Jurkat, Clone E6-1 (cell line): ENCODE data around the gene TRAF6.

Experiments used
- DNase-seq: peaks from one replicate; pipeline ENCODE4 v3.0.0-alpha.2; 2011; ENCODE audit warnings: low read depth, low spot score
- H3K4me3 ChIP-seq: 2 replicates; pipeline ENCODE4 v1.5.1; 2011; ENCODE audit warnings: mild to moderate bottlenecking, low read length, control low read depth, moderate library complexity

TRAF6 gene

DNA sequence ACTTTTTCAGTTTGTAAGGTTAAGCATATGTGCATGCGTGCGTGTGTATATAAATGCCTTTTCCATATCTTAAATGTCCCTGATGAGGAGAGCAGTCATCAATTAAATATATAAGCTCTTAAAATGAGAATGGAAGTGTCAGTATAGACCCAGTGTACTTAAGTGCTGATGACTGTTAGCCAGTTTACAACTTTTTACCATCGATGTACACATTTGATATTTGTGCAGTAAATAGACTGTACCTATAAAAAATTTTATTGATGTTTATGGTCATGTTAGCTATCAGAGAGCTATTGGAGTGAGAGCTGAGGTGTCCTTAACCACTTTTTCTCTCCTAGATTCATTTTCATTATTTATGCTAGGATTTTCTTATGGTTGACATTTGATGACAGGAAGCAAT lies 45.4 kb downstream of the TRAF6 start:
- no peak for DNase-seq
- H3K4me3 ChIP-seq: no peak overlapping the region

DNA sequence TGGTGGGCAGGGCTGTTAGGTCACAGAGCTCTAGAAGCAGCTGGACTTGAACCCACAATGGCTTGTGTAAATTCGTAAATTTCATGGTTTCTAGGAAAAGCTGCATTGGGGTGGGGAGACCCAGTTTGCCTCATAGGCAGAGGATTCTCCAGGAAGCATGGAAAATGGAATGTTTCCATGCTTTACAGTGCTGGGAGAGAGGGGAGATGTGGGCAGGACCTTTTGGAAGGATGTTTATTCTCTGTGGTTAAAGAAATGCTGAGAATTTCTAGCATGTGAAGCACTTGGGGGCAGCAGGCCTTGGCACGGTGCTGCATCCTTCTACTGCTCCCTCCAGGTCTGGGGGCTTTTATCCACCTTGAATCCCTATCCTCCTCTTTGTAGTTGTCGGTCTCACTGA lies 46.3 kb downstream of the TRAF6 start:
- H3K4me3 ChIP-seq: no peak overlapping the region
- DNase-seq: no peak

DNA sequence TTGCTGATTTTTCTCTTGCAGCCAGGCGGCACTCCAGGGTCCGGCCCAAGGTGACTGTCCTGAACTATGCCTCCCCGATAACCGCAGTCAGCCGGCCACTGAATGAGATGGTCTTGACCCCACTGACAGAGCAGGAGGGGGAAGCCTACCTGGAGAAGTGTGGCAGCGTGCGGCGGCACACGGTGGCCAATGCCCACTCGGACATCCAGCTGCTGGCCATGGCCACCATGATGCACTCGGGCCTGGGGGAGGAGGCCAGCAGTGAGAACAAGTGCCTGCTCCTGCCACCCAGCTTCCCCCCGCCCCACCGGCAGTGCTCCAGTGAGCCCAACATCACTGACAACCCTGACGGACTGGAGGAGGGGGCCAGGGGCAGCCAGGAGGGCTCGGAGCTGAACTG lies 47.8 kb downstream of the TRAF6 start:
- no peak overlapping the region for H3K4me3 ChIP-seq
- DNase-seq: no peak

DNA sequence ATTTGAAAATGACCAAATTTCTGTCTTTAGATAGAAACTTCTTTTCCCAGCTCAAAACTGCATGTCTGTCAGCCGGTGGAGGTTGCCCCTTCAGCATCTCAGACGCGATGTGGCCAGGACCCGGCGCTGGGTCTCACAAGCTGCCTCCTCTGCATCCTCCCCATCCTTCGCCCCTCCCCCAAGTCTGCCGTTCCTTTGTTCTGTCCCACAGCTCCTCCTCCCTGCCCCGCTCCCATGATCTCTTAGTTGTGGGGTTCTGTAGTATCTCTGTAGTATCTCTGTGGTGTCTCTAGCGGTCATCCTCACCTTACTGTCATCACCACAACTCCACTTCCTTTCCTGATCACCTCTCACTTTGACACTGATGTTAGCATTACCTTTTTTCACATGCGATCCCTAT lies 49.9 kb downstream of the TRAF6 start:
- no peak overlapping the region for H3K4me3 ChIP-seq
- peak; percentile 78 for DNase-seq

DNA sequence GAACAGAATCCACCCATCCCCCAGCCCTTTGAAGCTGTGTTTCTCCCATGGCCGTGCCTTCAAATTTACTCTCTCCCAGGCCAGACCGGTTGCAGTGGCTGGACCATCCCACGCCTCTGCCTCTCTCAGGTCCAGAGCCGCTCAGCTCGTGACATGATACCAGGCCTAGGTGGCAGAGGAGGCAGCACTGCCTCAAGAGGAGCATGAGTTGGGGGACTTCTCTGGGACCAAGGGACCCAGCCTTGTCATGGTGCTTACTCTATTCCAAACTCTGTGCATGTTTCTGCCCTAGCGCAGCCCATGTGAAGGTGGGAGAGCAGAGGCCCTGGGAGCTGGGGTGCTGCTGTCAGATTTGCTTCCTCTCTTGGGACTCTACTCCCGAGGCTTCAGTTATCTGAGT lies 51.0 kb downstream of the TRAF6 start:
- no peak for DNase-seq
- no peak overlapping the region for H3K4me3 ChIP-seq

DNA sequence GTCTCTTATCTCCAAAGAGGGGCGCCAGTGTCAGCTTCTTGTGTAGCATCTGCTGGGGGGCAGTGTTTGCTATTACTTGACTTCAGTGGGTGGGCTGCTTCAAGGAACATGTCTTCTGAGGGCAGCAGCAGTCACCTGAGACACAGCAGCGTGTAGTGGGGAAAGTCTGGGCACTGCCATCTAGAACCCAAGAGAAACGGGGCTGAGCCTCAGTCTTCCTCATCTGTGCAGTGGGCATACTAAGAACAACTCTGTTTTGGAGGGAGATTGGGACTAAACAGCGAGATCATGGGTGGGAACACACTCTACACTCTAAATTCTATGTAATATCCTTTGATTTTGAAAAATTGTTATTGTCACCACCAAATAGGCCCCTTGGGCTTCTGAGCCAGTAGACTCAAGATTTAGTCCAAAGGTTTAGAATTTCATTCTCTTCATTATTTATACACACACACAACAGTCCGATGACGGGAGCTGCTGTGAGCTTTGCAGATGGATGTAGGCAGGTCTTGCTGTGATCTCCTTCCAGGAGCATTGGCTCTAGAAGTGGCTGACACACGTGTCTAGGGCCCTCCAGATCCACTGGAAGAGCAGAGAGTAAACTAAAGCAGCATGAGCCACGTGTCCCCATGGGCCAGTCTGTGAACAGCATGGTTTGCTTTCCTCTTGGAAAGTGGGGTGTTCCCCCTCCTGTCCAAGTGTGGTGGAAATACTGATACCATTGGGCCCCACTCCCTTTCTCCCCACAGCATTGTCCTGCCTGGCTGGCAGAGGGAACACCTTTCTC lies 51.8 kb downstream of the TRAF6 start:
- DNase-seq: no peak
- H3K4me3 ChIP-seq: no peak overlapping the region

DNA sequence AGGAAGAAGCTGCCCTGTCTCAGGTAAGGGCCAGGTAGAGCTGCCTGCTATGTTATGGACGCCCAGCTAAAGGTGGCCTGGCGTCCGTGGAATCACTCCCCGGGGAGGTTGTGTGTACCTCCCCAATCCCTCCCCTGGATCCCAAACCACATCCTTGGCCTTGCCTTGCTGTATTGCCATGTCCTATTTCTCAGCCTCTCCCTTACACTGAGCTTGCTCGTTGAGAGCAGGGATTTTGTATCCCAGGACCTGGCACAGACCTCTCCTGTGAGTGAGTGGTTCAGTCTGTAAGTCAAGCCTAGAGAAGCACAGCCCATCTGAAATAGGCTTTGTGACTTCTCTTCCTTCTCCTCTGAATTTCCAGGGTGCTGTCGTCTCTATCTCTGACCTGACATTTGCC lies 53.9 kb downstream of the TRAF6 start:
- no peak overlapping the region for H3K4me3 ChIP-seq
- DNase-seq: no peak

DNA sequence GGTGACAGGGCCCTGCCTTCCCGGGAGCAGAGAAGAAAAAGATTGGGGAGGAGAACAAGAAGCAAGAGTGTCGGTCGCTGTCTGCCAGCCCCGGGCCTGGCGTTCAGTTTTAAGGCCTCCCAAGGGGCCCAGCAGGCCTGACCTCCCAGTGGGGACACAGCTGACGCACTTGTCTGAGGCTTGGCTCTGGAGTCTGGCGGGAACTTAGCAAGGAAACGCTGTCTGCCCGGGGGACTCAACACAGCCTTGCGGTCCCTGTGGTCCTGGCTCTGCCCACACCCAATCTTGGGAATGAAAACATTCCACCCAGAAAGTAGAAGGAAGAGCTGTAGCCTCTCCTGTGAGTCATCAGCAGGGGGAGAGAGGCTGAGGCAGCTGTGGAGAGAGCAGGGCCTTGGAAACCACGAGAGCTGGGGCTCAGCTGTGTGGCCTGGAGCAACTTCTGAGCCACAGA lies 54.4 kb downstream of the TRAF6 start:
- DNase-seq: no peak
- H3K4me3 ChIP-seq: no peak overlapping the region

DNA sequence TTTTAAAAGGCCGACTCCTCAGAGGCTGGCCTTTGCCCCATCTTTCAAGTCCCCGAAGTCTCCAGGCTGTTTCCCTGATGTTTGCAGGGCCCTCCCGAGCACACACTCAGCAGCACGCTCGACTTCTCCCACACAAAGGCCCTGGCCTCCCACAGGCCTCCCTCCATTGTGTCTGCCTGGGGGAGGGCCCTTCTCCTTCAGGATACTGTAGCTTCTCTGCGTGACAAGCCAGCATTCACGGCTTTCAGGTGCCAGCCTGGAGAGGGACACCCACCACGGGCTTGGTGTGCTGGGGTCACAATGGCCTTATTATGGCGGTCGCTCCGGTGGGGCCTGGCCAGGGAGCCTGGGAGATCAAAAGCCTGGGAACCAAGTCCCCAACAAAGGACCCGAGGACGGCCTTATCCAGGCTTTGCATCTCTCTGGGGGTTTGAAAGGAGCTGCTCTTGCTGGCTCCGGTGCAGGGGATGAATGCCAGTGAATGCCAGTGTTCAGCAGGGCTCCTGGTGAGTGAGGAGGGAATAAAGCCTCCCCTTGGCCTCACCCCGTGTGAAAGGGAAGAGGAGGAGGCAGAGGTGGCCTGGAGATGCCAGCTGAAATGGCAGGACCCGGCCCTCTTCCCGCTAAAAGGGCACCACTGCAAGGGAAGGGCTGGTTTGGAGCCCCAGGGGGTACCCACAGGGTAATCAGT lies 55.0 kb downstream of the TRAF6 start:
- no peak overlapping the region for H3K4me3 ChIP-seq
- DNase-seq: no peak

DNA sequence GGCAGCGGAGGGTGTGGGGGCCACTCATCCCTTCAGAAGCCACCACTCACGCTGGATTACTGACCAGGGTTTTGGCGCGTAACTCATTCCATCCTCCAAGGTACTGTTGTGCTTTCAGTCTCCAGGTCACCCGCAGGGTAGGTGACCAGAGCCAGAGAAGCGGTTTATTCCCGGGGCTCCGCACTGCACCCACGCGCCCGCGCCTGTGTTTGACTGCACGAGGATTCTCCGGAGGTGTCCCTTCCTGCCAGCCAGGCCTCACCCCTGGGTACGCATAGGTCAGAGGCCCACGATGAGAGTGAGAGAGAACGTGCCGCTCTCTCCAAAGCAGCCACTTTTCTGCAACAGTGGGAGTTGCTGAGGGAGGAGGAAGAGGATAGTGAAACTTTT lies 55.5 kb downstream of the TRAF6 start:
- no peak overlapping the region for H3K4me3 ChIP-seq
- DNase-seq: no peak

DNA sequence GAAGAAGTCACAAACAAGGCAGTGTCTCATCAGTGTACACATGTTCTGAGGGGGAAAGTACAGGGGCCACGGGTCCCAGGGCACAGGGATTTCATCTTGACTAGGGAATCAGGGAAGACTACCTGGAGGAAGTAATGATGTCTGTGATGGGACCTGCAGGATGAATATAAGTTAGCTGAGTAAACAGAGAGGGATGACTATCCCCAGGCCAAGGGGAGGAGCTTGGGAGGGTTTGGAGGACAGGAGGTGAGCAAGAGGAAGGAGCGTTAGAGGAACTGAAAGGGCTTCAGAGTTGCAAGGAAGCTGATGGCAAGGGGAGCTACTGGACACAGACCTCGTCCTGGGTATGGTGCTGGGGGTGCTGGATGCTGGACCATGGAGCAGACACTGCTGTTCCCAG lies 56.4 kb downstream of the TRAF6 start:
- H3K4me3 ChIP-seq: no peak overlapping the region
- DNase-seq: no peak

DNA sequence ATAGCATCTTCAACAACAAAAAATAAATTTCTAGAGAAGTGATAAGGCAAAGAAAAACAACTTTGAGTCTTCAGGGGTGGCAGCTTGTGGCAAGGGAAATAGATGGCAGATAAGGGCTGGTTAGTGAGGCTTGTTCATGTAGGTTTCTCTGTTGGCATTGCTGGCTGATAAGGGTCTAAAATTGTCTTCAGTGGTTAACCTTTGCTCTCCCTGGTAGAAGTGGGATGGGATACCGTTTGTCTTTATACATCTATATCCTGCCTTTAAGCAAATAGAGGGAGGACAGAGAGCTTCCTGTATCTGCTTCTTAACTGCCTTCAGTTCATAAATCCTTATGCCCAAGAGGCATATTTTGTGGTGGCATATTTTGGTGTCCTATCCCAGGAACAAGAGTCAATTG lies 57.1 kb downstream of the TRAF6 start:
- H3K4me3 ChIP-seq: peak overlapping the region; percentile 10
- peak; percentile 97 for DNase-seq

DNA sequence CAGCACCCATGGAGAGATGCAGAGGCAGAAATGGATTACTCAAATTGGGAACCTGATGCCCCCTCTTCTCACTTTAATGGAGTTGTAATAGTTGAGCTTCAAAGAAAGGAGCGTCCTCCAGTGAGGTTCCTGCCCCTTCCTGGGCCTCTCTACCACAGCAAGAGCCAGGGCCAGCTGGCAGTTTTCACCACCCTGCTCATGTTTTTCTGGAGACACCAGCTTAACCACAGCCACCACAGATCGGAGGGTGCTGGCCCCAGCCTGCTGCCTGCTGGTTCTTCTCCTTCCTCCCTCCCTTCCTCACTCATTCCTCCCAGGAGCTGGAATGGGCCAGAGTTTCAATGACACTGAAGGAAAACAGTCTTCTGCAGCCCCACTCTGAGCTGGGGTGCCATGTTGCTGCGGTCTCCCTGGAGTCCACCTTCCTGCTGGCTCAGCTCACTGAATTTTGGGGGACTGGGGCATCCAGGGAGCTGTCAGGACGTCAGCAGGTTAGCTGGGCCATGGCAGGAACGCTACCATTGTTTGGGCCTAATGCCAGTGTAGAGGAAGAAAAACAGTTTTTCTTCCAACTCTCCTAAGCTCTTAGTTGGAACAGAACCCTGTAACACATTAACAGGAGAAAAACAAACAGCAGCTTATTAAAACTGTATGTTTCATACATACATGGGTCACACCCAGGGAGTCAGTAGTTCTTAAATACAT lies 57.7 kb downstream of the TRAF6 start:
- DNase-seq: peak; percentile 87
- H3K4me3 ChIP-seq: peak overlapping the region; percentile 15

DNA sequence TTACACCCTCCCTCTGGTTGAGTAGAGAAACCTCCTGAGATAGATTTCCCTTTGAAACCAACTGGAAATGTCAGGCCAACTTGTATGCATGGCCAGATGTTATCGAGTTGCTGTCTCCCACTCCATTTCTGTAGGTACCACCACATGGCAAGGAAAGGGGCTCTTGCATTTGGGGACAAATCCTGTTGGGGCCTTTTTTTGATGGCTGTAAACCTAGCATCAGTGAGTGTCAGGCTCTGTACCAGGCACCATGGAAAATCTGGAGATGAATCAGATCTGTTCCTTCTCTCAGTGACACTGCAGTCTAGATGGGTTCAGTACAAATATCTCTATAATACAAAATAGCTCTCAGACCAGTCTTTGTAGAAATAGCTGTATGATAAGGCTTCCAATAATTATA lies 58.4 kb downstream of the TRAF6 start:
- H3K4me3 ChIP-seq: no peak overlapping the region
- no peak for DNase-seq

DNA sequence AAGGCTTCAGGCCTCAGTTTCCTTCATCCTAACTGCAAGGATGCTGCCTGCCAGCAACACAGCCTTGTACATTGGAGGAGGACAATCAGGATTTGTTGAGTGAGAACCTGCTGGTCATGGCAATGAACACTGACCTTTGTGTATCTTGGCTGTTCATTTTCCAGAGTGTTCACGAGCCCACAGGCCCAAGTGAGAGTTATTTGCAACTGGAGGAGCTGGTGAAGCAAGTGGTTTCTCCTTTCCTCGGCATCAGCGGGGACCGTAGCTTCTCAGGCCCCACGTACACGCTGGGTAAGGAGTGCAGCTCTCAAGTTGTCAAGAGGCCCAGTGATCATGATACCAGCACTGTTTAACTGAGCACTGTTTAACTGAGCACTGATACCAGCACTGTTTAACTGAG lies 59.0 kb downstream of the TRAF6 start:
- H3K4me3 ChIP-seq: no peak overlapping the region

DNA sequence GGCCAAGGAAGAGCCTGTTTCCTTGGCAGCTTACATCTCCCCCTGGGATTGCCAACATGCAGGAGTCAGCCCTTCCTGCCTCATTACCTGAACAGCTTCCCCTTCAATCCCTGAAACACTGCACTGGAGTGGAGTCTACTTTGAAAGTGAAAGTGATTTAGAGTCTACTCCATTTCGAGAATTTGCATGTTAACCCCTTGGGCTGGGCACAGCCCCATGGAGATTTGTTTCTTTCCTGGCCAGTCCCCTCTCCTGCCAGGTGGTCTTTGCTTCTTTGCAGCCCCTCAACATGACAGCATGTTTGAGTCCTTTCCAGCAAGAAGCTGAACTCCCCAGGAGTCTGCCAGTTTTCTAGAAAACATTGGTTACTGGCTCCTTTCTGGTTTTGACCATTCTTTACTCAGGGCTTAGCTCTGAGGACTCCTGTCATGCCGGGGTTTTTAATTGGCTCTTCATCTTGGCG lies 59.9 kb downstream of the TRAF6 start:
- no peak overlapping the region for H3K4me3 ChIP-seq
- DNase-seq: no peak

More for the DNA sequence above, 59.0 kb downstream of the TRAF6 start:
- no peak for DNase-seq

DNA sequence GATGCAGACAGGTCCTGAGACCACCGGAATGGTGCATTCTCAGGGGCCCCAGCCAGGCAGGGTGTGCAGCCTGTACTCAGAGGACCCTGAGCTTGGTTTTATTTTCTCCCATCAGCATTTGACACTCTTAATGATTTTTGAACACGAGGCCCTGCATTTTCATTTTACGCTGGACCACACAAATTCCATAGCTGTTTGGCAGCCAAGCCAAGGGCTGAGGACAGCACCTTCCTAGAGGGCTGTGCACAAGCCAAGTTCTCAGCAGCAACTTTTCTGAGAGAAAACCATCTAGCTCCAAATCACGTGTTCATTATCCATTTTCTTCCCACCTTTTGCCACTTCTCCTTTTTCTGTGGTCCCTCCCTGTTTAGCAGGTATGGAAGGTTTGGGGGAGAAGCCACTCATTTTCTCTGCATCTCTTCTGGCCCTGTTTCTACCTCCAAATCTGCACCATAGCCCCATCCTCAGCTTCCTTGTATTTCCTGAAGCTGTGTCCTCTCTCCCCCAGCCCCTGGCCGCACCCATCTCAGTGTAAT lies 60.4 kb downstream of the TRAF6 start:
- H3K4me3 ChIP-seq: no peak overlapping the region
- no peak for DNase-seq

DNA sequence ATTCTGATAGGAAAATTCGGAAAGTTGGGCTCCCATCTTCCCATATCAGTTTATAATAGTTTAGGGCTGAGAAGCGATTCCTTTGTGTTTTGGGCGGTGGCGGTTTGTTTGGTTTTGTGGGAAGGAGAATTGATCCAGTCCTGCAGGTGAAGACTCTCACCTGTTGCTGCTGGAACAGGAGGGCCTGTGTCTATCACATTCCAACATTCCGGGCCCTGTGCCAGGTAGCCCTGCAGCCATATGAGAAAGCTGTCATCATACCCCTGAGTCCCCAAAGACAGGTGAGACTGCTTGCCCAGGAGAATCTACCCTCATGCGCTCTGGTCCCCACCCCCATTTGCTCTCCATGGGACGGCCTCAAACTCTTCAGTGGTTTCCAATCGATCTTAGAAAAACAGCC lies 62.1 kb downstream of the TRAF6 start:
- H3K4me3 ChIP-seq: no peak overlapping the region
- no peak for DNase-seq

DNA sequence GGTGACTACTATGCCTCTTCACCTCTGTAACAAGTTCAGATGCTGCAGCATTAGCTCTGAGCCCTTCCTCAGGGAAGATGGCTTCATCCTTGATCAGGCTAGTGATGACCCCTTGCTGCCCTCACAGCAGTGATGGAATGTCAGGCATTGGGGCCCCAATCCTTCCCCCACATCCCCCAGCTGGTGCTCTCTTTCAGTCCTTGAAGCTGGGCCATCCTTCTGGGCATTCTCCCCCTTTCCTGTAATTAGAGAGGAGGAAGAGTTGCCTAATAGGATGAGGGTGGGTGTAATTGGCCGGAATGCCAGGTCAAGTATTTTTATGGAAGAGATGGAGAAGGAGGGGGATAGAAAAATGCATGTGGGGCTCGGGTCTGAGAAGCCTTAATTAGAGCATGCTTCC lies 62.6 kb downstream of the TRAF6 start:
- no peak overlapping the region for H3K4me3 ChIP-seq
- DNase-seq: no peak

DNA sequence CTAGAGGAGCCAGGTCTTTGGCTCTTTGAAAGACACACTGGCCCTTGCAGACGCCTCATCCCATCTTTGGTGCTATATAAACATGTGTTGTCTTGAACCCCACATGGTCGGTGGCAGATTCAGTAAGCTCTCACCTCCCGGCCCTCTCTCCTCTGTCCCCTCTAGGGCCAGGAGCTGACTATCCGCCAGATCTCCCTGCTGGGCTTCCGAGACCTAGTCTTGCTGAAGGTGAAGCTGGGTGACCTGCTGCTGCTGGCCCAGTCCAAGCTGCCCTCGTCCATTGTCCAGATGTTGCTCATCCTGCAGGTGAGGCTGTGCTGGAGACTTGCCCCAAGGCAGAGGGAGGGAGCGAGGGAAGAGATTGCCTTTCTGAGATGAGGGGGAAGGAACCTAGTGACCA lies 63.9 kb downstream of the TRAF6 start:
- no peak overlapping the region for H3K4me3 ChIP-seq
- no peak for DNase-seq
